HEK293 (cell line): ENCODE measurements around the gene ATXN2.

Source experiments
- EGR2 ChIP-seq: fragments of 450-650 bp; formaldehyde crosslinking; IDR thresholded peaks from 2 replicates; pipeline ENCODE4 v1.5.1; 2016; ENCODE audit warnings: low read depth, missing biosample characterization, missing genetic modification characterization
- IKZF3 ChIP-seq: fragments of 450-650 bp; IDR thresholded peaks from 2 replicates; pipeline ENCODE4 v1.5.0; 2018; ENCODE audit warnings: missing biosample characterization, mild to moderate bottlenecking, missing genetic modification characterization, moderate library complexity
- KLF16 ChIP-seq: fragments of 450-650 bp; formaldehyde crosslinking; IDR thresholded peaks from 2 replicates; pipeline ENCODE4 v1.5.1; 2017; ENCODE audit warnings: missing biosample characterization, missing genetic modification characterization
- REST ChIP-seq: fragments of 450-650 bp; formaldehyde crosslinking; IDR thresholded peaks from 2 replicates; pipeline ENCODE4 v1.5.1; 2016; ENCODE audit warnings: missing biosample characterization, missing genetic modification characterization
- ZBTB44 ChIP-seq: fragments of 450-650 bp; IDR thresholded peaks from 2 replicates; pipeline ENCODE4 v1.5.1; 2018; ENCODE audit warnings: missing biosample characterization, mild to moderate bottlenecking, missing genetic modification characterization
- ZBTB48 ChIP-seq: fragments of 450-650 bp; formaldehyde crosslinking; IDR thresholded peaks from 2 replicates; pipeline ENCODE4 v1.5.1; 2016; ENCODE audit warnings: missing biosample characterization, missing genetic modification characterization
- ZNF112 ChIP-seq: fragments of 450-650 bp; formaldehyde crosslinking; IDR thresholded peaks from 2 replicates; pipeline ENCODE4 v1.5.0; 2017; ENCODE audit warnings: missing biosample characterization, missing genetic modification characterization
- ZNF148 ChIP-seq: fragments of 450-650 bp; formaldehyde crosslinking; IDR thresholded peaks from 2 replicates; pipeline ENCODE4 v1.5.0; 2017; ENCODE audit warnings: missing biosample characterization, missing genetic modification characterization, borderline replicate concordance
- ZNF155 ChIP-seq: fragments of 450-650 bp; formaldehyde crosslinking; IDR thresholded peaks from 2 replicates; pipeline ENCODE4 v1.5.1; 2016; ENCODE audit warnings: missing biosample characterization, missing genetic modification characterization
- ZNF169 ChIP-seq: fragments of 450-650 bp; formaldehyde crosslinking; IDR thresholded peaks from 2 replicates; pipeline ENCODE4 v1.5.1; 2016; ENCODE audit warnings: missing biosample characterization, missing genetic modification characterization
- ZNF19 ChIP-seq: fragments of 450-650 bp; formaldehyde crosslinking; IDR thresholded peaks from 2 replicates; pipeline ENCODE4; 2016; ENCODE audit warnings: missing biosample characterization, missing genetic modification characterization, low read depth
- ZNF266 ChIP-seq: fragments of 450-650 bp; formaldehyde crosslinking; IDR thresholded peaks from 2 replicates; pipeline ENCODE4 v1.5.1; 2016; ENCODE audit warnings: missing biosample characterization, missing genetic modification characterization, low read depth
- ZNF426 ChIP-seq: fragments of 450-650 bp; formaldehyde crosslinking; IDR thresholded peaks from 2 replicates; pipeline ENCODE4 v1.5.1; 2017; ENCODE audit warnings: missing biosample characterization, missing genetic modification characterization, mild to moderate bottlenecking, inconsistent platforms, moderate library complexity
- ZNF449 ChIP-seq: fragments of 450-650 bp; formaldehyde crosslinking; IDR thresholded peaks from 2 replicates; pipeline ENCODE4 v1.5.1; 2017; ENCODE audit warnings: missing biosample characterization, mild to moderate bottlenecking, missing genetic modification characterization, moderate library complexity
- ZNF473 ChIP-seq: fragments of 450-650 bp; formaldehyde crosslinking; IDR thresholded peaks from 2 replicates; pipeline ENCODE4 v1.5.1; 2017; ENCODE audit warnings: missing biosample characterization, missing genetic modification characterization
- ZNF488 ChIP-seq: fragments of 450-650 bp; formaldehyde crosslinking; IDR thresholded peaks from 2 replicates; pipeline ENCODE4 v1.5.1; 2016; ENCODE audit warnings: missing biosample characterization, missing genetic modification characterization
- ZNF629 ChIP-seq: fragments of 450-650 bp; formaldehyde crosslinking; IDR thresholded peaks from 2 replicates; pipeline ENCODE4 v1.5.1; 2017; ENCODE audit warnings: missing biosample characterization, missing genetic modification characterization
- ZNF660 ChIP-seq: fragments of 450-650 bp; IDR thresholded peaks from 2 replicates; pipeline ENCODE4 v1.5.1; 2018; ENCODE audit warnings: missing biosample characterization, mild to moderate bottlenecking, missing genetic modification characterization
- ZNF692 ChIP-seq: fragments of 450-650 bp; formaldehyde crosslinking; IDR thresholded peaks from 2 replicates; pipeline ENCODE4 v1.5.1; 2016; ENCODE audit warnings: missing biosample characterization, missing genetic modification characterization
- ZNF704 ChIP-seq: fragments of 450-650 bp; formaldehyde crosslinking; IDR thresholded peaks from 2 replicates; pipeline ENCODE4 v1.5.1; 2016; ENCODE audit warnings: missing biosample characterization, missing genetic modification characterization
- ZNF76 ChIP-seq: fragments of 450-650 bp; formaldehyde crosslinking; IDR thresholded peaks from 2 replicates; pipeline ENCODE4; 2016; ENCODE audit warnings: low read depth, missing biosample characterization, missing genetic modification characterization, borderline replicate concordance
- ZNF791 ChIP-seq: fragments of 450-650 bp; formaldehyde crosslinking; IDR thresholded peaks from 2 replicates; pipeline ENCODE4 v1.5.1; 2016; ENCODE audit warnings: missing biosample characterization, missing genetic modification characterization
- ZSCAN23 ChIP-seq: fragments of 450-650 bp; formaldehyde crosslinking; IDR thresholded peaks from 2 replicates; pipeline ENCODE4 v1.5.1; 2016; ENCODE audit warnings: missing biosample characterization, missing genetic modification characterization
- ZSCAN5A ChIP-seq: fragments of 450-650 bp; formaldehyde crosslinking; IDR thresholded peaks from 2 replicates; pipeline ENCODE4 v1.5.1; 2016; ENCODE audit warnings: missing biosample characterization, missing genetic modification characterization

The ATXN2 gene

GRCh38 chr12:111405149-111405858, 193.8 kb downstream of the ATXN2 start (continued):
- TF ChIP-seq ZNF473 (tag by site-specific recombination) (no peak), ZNF629 (tag by site-specific recombination) (peak; percentile 63), ZNF76 (tag by site-specific recombination) (peak; percentile 38; the same call in 1 of the 2 replicates), EGR2 (no peak), ZNF169 (tag by site-specific recombination) (no peak), ZNF449 (tag by site-specific recombination) (peak; percentile 67), ZNF791 (no peak), ZNF488 (tag by site-specific recombination) (peak; percentile 62; the same call in 1 of the 2 replicates), ZNF19 (tag by site-specific recombination) (no peak), ZNF704 (tag by site-specific recombination) (no peak), ZNF155 (tag by site-specific recombination) (no peak), ZBTB48 (tag by site-specific recombination) (no peak), ZNF148 (no peak), ZSCAN23 (tag by site-specific recombination) (peak; percentile 67; the same call in 1 of the 2 replicates), IKZF3 (tag by site-specific recombination) (0 out of 2 replicates have a peak, but pooled peaks have one; percentile 39), ZSCAN5A (tag by site-specific recombination) (peak; percentile 47; the same call in 1 of the 2 replicates), ZNF660 (peak; percentile 65; the same call in 1 of the 2 replicates), REST (no peak), KLF16 (tag by site-specific recombination) (peak; percentile 81; the same call in 1 of the 2 replicates), ZNF112 (tag by site-specific recombination) (no peak), ZNF426 (tag by site-specific recombination) (no peak), ZNF692 (peak; percentile 85), ZNF266 (tag by site-specific recombination) (no peak), ZBTB44 (tag by site-specific recombination) (peak; percentile 75)
